Measurements from ENCODE around the gene OTULIN. TPM values are rescaled to one million over a fixed set of nuclear protein-coding genes. Genes with fewer than 3 reads are reported as not detected.

OTULIN gene
- total and polyA plus RNA-seq, 2 of the 13 experiments (the other 11 are each of a cell fraction or from before 2014, with no cell fraction given): 7.0 to 34.8 TPM

GRCh38 chr5:14744296-14745187, 80.0 kb downstream of the OTULIN start (continued):
- TF ChIP-seq MAFF (IDR thresholded peaks at IDR 0.05; ENCODE audit: low read depth, low read length) (no peak), PRDM4 (CRISPR knock-in tag; IDR thresholded peaks at IDR 0.05; ENCODE audit: borderline replicate concordance) (no peak), ELF3 (CRISPR knock-in tag; IDR thresholded peaks at IDR 0.05) (no peak), SP2 (CRISPR knock-in tag; IDR thresholded peaks at IDR 0.05) (no peak), SPEN (CRISPR knock-in tag; IDR thresholded peaks at IDR 0.05; ENCODE audit: low read depth) (peak; percentile 73), ZNF547 (CRISPR knock-in tag; IDR thresholded peaks at IDR 0.05) (no peak), JUND (CRISPR knock-in tag; IDR thresholded peaks at IDR 0.05) (no peak), JDP2 (CRISPR knock-in tag; IDR thresholded peaks at IDR 0.05; ENCODE audit: borderline replicate concordance) (no peak), PHB2 (IDR thresholded peaks at IDR 0.05; ENCODE audit: partially characterized antibody) (no peak), POGZ (CRISPR knock-in tag; IDR thresholded peaks at IDR 0.05) (peak; percentile 83), DBP (CRISPR knock-in tag; IDR thresholded peaks at IDR 0.05; ENCODE audit: not compliant biosample characterization) (no peak)
- TF ChIP-seq, protein P1, sequence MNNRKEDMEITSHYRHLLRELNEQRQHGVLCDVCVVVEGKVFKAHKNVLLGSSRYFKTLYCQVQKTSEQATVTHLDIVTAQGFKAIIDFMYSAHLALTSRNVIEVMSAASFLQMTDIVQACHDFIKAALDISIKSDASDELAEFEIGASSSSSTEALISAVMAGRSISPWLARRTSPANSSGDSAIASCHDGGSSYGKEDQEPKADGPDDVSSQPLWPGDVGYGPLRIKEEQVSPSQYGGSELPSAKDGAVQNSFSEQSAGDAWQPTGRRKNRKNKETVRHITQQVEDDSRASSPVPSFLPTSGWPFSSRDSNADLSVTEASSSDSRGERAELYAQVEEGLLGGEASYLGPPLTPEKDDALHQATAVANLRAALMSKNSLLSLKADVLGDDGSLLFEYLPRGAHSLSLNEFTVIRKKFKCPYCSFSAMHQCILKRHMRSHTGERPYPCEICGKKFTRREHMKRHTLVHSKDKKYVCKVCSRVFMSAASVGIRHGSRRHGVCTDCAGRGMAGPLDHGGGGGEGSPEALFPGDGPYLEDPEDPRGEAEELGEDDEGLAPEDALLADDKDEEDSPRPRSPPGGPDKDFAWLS (CRISPR knock-in tag; IDR thresholded peaks at IDR 0.05; ENCODE audit: borderline replicate concordance): no peak
- TF ChIP-seq, protein P2, sequence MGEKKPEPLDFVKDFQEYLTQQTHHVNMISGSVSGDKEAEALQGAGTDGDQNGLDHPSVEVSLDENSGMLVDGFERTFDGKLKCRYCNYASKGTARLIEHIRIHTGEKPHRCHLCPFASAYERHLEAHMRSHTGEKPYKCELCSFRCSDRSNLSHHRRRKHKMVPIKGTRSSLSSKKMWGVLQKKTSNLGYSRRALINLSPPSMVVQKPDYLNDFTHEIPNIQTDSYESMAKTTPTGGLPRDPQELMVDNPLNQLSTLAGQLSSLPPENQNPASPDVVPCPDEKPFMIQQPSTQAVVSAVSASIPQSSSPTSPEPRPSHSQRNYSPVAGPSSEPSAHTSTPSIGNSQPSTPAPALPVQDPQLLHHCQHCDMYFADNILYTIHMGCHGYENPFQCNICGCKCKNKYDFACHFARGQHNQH (CRISPR knock-in tag; IDR thresholded peaks at IDR 0.05): no peak
- TF ChIP-seq, protein P3, sequence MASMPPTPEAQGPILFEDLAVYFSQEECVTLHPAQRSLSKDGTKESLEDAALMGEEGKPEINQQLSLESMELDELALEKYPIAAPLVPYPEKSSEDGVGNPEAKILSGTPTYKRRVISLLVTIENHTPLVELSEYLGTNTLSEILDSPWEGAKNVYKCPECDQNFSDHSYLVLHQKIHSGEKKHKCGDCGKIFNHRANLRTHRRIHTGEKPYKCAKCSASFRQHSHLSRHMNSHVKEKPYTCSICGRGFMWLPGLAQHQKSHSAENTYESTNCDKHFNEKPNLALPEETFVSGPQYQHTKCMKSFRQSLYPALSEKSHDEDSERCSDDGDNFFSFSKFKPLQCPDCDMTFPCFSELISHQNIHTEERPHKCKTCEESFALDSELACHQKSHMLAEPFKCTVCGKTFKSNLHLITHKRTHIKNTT (CRISPR knock-in tag; IDR thresholded peaks at IDR 0.05): no peak
- TF ChIP-seq, protein P4, sequence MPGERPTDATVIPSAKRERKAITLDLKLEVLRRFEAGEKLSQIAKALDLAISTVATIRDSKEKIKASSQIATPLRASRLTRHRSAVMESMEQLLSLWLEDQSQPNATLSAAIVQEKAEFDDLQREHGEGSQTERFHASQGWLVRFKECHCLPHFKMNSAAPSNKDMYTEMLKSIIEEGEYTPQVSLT (CRISPR knock-in tag; IDR thresholded peaks at IDR 0.05; ENCODE audit: borderline replicate concordance, low read depth): no peak

Measured in HepG2 (cell line).